GM18520 (cell line): ENCODE results near the gene SERPINB3.
"Not testable (repeated sequence)": the region's sequence is repeated elsewhere in the genome, so short reads cannot be mapped to it uniquely, and the experiment has no call there.

Source experiments
- ATAC-seq: cut with Tn5 transposase; IDR thresholded peaks from one replicate; pipeline ENCODE4 v1.9.1; 2021; ENCODE audit not compliant: unreplicated experiment

SERPINB3 gene

GRCh38 chr18:63648241-63648640, 13.5 kb downstream of the SERPINB3 start:
- ATAC-seq = no peak

GRCh38 chr18:63646936-63647335, 14.8 kb downstream of the SERPINB3 start:
- no peak for ATAC-seq

- ATAC-seq = not testable (repeated sequence)
Observed at GRCh38 chr18:63644694-63645093, 17.0 kb downstream of the SERPINB3 start.

GRCh38 chr18:63644142-63644541, 17.6 kb downstream of the SERPINB3 start, which contains the start of gene SERPINB4:
TSS of gene SERPINB4 (minus strand) at chr18:63644256. CDS start at chr18:63643577, 679 bp downstream.
- ATAC-seq = not testable (repeated sequence)

- ATAC-seq = not testable (repeated sequence)
Observed at GRCh38 chr18:63642668-63643356, 18.9 kb downstream of the SERPINB3 start.

- not testable (repeated sequence) for ATAC-seq
Observed at GRCh38 chr18:63641157-63641680, 20.5 kb downstream of the SERPINB3 start.

GRCh38 chr18:63637703-63638102, 24.0 kb downstream of the SERPINB3 start:
- ATAC-seq = no peak

- ATAC-seq = no peak
Observed at GRCh38 chr18:63627819-63628218, 33.9 kb downstream of the SERPINB3 start.

GRCh38 chr18:63626431-63626830, 35.3 kb downstream of the SERPINB3 start:
- ATAC-seq = no peak

- ATAC-seq = no peak
Observed at GRCh38 chr18:63624863-63625262, 36.8 kb downstream of the SERPINB3 start.

DNA sequence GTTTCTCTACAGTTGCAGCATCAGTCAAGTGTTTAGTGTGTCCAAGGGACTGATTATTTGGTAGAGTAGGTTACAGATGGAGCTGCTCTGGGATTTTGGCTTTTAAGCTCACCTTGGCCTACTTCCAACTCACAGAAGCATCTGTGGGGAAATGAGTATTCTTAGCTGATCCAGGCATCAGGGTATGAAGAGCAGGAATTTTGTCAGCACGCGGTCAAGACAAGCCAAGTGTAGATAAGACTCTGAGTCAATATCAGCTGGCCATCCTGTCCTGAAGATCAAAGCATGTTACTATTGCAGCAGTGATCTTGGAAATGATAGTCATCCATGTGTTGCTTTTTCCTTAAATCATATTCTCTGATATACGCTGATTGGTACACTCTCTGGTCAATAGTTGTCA, 42.0 kb downstream of the SERPINB3 start:
- ATAC-seq = no peak

DNA sequence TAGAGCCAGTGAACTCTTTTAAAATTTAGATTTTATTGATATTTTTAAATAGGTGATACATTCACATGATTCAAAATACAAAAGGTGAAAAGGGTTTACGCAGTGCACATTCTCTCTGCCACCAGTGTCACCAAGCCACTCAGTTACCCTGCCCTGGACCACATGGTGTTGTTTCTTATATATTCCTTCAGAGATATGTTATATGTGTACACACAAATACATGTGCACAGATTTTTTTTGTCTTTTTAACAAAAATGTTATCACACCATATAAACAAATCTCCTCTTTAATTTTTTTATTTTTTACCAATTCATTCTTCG, 43.8 kb downstream of the SERPINB3 start:
- ATAC-seq = no peak

- ATAC-seq = peak; percentile 95
Observed at GRCh38 chr18:63617049-63617914, 44.4 kb downstream of the SERPINB3 start.

- ATAC-seq = no peak
Observed at GRCh38 chr18:63613420-63613819, 48.3 kb downstream of the SERPINB3 start.

DNA sequence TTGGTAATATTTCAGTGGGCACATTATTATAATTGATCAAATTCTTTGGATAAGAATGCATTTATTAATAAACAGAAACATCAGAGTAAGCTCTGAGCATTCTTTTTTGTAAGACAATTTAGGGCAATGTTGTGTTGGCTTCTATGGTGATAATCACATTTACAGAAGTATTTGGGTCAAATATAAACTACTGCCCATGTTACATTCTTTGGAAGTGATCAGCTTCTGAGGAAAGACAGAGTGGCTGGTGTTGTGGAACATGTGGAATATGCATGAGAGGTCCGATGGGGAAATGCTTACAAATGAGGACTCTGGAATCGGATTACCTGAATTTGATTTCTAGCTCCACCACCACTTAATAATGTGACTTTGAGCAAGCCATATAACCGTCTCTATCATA, 55.2 kb downstream of the SERPINB3 start:
- ATAC-seq = no peak
